ENCODE results near the gene TPST1.

GRCh38 chr7:66263936-66264335 is 58.8 kb downstream of the TPST1 start:
- TF ChIP-seq TAF1 (IDR thresholded peaks at IDR 0.05; ENCODE audit: borderline replicate concordance, low read depth, low read length) (no peak), CTCF (IDR thresholded peaks at IDR 0.05) (no peak), NFIC (IDR thresholded peaks at IDR 0.05; ENCODE audit: borderline replicate concordance) (no peak), REST (IDR thresholded peaks at IDR 0.05; ENCODE audit: low read depth, low read length) (no peak), USF2 (IDR thresholded peaks at IDR 0.05; ENCODE audit: borderline replicate concordance, low read depth, low read length) (no peak), YY1 (IDR thresholded peaks at IDR 0.05; ENCODE audit: low read depth) (no peak), SMC3 (IDR thresholded peaks at IDR 0.05; ENCODE audit: low read depth, low read length) (no peak), SIN3A (IDR thresholded peaks at IDR 0.05; ENCODE audit: borderline replicate concordance, low read depth, low read length) (no peak), POLR2AphosphoS5 (IDR thresholded peaks at IDR 0.05; ENCODE audit: low read depth, low read length) (no peak)

All from SK-N-SH (cell line).